ENCODE data around the gene GRWD1. TPM values are rescaled to one million over a fixed set of nuclear protein-coding genes. Genes with fewer than 3 reads are reported as not detected.
A peak's percentile ranks its signal among the peaks of the same experiment; 100 is the strongest.

GRWD1 gene
- polyA plus RNA-seq, 2 donors = 6.2 to 18.1 TPM

DNA sequence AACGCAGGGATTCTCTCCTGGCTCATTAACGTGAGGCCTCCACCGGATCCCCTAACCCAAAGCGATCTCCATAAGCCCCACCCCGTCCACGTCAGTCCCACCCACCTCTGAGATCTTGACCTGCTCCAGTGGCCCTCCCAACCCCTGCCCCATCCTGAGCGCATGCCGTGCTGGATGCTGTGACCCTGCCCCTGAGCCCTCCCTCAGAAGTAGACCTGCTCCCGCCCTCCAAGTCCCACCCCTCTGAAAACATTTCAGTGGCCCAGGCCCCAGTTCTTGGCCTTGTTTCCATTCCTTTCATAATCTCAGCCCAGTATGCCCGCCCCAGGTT is 46.0 kb downstream of the GRWD1 start:
- Histone ChIP-seq H3K27me3 (ENCODE audit: control insufficient read depth in 1 of 2, insufficient read depth in 2 of 2, low read length in 2 of 2) (no peaks in the 10 kb centered on the region), H3K4me3 (ENCODE audit: low read depth in 1 of 2, low read length in 2 of 2) (no peak overlapping the region), H3K36me3 (ENCODE audit: control insufficient read depth in 2 of 2, insufficient read depth in 2 of 2, low read length in 1 of 2) (no peaks in the 10 kb centered on the region), H3K9me3 (ENCODE audit: control insufficient read depth in 2 of 2, insufficient read depth in 1 of 2, low read depth in 1 of 2, low read length in 1 of 2) (no peaks in the 10 kb centered on the region), H3K4me1 (ENCODE audit: control insufficient read depth in 2 of 2, insufficient read depth in 2 of 2, low read length in 1 of 2) (peaks cover 0 to 21% of the 10 kb centered on the region in 2 donors), H3K27ac (ENCODE audit: low read depth in 2 of 2, low read length in 1 of 2) (peak overlapping the region in 1 of 2 donors; percentile 15)
- WGBS, 2 donors = 42 to 49% methylated on average over 10 of the region's 10 CpGs

DNA sequence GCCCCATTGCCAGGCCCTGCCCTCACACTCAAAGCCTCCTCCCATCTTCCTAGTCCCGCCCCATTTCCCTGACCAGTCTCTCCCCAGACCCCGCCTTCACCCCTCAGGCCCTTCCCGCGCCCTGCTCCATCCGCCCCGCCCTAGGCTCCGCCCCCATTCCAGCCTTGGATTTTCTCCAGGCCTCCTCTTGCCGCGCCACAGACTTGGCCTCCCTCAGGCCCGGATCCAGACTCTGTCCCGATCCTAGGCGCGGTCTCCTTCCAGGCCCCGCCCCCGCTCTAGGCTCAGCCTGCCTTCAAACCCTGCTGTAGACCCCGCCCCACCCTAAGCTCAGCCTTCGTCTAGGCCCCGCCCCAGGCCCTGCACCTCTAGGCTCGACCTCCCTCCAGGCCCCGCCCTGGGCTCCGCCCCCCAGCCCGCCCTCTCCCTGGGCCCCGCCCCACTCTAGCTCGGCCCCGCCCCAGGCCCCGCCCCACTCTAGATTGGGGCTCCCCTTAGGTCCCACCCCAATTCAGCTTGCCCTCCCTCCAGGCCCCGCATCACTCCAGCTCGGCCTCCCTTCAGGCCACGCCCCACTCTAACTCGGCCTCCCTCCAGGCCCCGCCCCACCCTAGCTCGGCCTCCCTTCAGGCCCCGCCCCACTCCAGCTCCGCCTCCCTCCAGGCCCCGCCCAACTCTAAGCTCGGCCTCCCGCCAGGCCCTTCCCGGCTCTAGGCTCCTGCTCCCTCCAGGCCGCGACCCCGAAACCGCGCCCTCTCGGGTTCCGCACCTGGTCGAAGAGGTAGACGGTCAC is 47.3 kb downstream of the GRWD1 start:
- H3K4me1 ChIP-seq (ENCODE audit: control insufficient read depth in 2 of 2, insufficient read depth in 2 of 2, low read length in 1 of 2) = peaks cover 0 to 16% of the 10 kb centered on the region in 2 donors

DNA sequence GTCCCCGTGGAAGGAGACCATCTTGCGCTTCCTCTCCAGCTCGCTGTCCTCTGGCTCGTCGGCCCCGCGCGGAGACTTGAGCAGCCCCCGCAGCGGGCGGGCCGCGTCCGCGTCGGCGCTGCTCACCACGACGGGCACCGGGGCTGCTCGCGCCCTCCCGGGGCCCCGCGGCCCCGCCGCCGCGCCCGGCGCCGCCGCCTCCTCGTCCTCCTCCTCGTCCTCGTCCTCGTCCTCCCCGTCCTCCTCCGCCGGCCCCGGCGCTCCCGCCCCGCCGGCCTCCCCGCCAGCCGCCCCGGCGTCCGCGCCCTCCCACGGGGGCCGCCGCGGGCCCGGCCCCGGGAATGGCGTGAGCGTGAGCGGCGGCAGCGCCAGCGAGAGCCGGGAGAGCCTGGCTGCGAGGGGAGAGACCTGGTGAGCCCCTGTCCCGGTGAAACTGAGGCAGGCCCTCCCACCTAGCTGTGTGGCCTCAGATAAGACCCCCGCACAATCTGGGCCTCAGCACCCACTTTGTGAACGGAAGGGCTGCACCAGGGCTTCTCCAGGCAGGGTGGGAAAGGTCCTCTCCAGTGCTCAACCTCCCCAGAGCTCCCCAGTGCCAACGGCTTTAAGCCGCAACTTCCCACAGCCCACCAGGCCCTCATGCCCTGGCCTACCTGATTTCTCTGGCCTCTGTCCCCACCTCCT is 48.1 kb downstream of the GRWD1 start:
- peak overlapping the region; percentile 80 to 88 for H3K27ac ChIP-seq (ENCODE audit: low read depth in 2 of 2, low read length in 1 of 2)
- 4% methylated on average over 47 to 70 of the region's 70 CpGs for WGBS, 2 donors
- H3K9me3 ChIP-seq (ENCODE audit: control insufficient read depth in 2 of 2, insufficient read depth in 1 of 2, low read depth in 1 of 2, low read length in 1 of 2) = no peaks in the 10 kb centered on the region
- H3K4me3 ChIP-seq (ENCODE audit: low read depth in 1 of 2, low read length in 2 of 2) = peak overlapping the region; percentile 70 to 74
- H3K27me3 ChIP-seq (ENCODE audit: control insufficient read depth in 1 of 2, insufficient read depth in 2 of 2, low read length in 2 of 2) = peaks cover 0 to 2% of the 10 kb centered on the region in 2 donors
- H3K4me1 ChIP-seq (ENCODE audit: control insufficient read depth in 2 of 2, insufficient read depth in 2 of 2, low read length in 1 of 2) = peaks cover 0 to 13% of the 10 kb centered on the region in 2 donors
- no peaks in the 10 kb centered on the region for H3K36me3 ChIP-seq (ENCODE audit: control insufficient read depth in 2 of 2, insufficient read depth in 2 of 2, low read length in 1 of 2)

More for the DNA sequence above, 47.3 kb downstream of the GRWD1 start:
- Histone ChIP-seq H3K27me3 (ENCODE audit: control insufficient read depth in 1 of 2, insufficient read depth in 2 of 2, low read length in 2 of 2) (no peaks in the 10 kb centered on the region), H3K9me3 (ENCODE audit: control insufficient read depth in 2 of 2, insufficient read depth in 1 of 2, low read depth in 1 of 2, low read length in 1 of 2) (no peaks in the 10 kb centered on the region), H3K27ac (ENCODE audit: low read depth in 2 of 2, low read length in 1 of 2) (peak overlapping the region; percentile 80 to 88), H3K4me3 (ENCODE audit: low read depth in 1 of 2, low read length in 2 of 2) (peak overlapping the region; percentile 70 to 74), H3K36me3 (ENCODE audit: control insufficient read depth in 2 of 2, insufficient read depth in 2 of 2, low read length in 1 of 2) (no peaks in the 10 kb centered on the region)
- WGBS, 2 donors = 2 to 3% methylated on average over 47 of the region's 47 CpGs

DNA sequence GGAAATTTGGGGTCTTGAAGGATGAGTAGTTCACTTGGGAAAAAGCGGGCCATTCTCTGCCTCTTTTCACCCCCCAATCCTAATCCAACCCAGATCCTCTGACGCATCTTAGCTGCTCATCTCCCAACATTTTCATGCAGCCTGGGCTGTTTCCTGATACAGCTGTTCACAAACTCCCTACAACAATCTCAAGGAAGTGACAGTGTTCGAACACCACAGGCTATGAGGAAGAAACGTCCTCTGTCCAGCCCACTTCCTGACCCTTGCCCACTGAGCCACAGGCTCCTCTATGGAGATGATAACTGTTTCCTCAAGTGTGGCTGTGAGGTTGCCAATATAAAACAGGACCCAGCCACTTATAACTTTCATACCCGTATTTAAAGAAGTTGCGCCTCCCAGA is 49.6 kb downstream of the GRWD1 start:
- no peaks in the 10 kb centered on the region for H3K36me3 ChIP-seq (ENCODE audit: control insufficient read depth in 2 of 2, insufficient read depth in 2 of 2, low read length in 1 of 2)
- peaks cover 3 to 13% of the 10 kb centered on the region in 2 donors for H3K4me1 ChIP-seq (ENCODE audit: control insufficient read depth in 2 of 2, insufficient read depth in 2 of 2, low read length in 1 of 2)
- no peaks in the 10 kb centered on the region for H3K9me3 ChIP-seq (ENCODE audit: control insufficient read depth in 2 of 2, insufficient read depth in 1 of 2, low read depth in 1 of 2, low read length in 1 of 2)
- H3K27me3 ChIP-seq (ENCODE audit: control insufficient read depth in 1 of 2, insufficient read depth in 2 of 2, low read length in 2 of 2) = peaks cover 0 to 5% of the 10 kb centered on the region in 2 donors
- H3K4me3 ChIP-seq (ENCODE audit: low read depth in 1 of 2, low read length in 2 of 2) = no peak overlapping the region
- 61 to 73% methylated on average over 6 of the region's 6 CpGs for WGBS, 2 donors
- peak overlapping the region in 1 of 2 donors; percentile 57 for H3K27ac ChIP-seq (ENCODE audit: low read depth in 2 of 2, low read length in 1 of 2)

DNA sequence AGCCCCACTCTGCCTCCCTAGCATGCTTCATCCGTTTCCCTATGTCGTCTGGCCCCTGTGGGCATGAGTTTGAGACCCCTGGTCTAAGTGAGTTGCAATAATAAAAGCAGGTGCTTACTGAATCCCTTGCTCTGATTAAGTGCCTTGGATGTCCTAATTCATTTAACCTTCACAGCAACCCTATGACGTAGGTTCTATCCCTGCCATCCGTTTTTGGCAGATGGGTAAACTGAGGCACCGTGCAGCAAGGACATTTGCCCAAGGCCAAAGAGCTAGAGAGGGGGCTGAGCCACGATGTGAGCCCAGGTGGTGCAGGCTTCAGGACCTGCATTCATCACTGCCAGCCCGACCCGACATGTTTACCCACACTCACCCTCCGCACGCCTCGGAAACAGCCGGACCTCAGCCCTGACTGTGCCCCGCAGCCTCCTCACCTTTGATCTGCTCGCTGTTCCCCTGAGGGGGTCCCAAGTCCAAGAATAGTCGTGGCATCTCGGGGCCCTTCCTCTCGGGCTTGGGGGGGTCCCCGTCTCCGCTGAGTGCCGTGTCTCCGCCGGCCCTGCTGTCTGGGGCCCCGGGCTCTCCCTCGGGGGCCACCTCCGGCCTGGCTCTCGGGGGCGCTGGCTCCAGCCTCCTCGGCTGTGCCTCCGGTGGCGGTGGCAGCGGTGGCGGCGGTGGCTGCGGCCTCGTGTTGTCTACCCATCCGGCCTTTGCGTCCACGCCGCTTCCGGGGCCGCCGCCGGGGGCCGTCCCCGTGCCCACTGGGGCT is 51.4 kb downstream of the GRWD1 start:
- H3K36me3 ChIP-seq (ENCODE audit: control insufficient read depth in 2 of 2, insufficient read depth in 2 of 2, low read length in 1 of 2) = no peaks in the 10 kb centered on the region
- H3K27ac ChIP-seq (ENCODE audit: low read depth in 2 of 2, low read length in 1 of 2) = no peak overlapping the region
- no peak overlapping the region for H3K4me3 ChIP-seq (ENCODE audit: low read depth in 1 of 2, low read length in 2 of 2)
- H3K9me3 ChIP-seq (ENCODE audit: control insufficient read depth in 2 of 2, insufficient read depth in 1 of 2, low read depth in 1 of 2, low read length in 1 of 2) = no peaks in the 10 kb centered on the region
- WGBS, 2 donors = 51 to 59% methylated on average over 34 to 45 of the region's 45 CpGs
- peaks cover 0 to 5% of the 10 kb centered on the region in 2 donors for H3K27me3 ChIP-seq (ENCODE audit: control insufficient read depth in 1 of 2, insufficient read depth in 2 of 2, low read length in 2 of 2)
- H3K4me1 ChIP-seq (ENCODE audit: control insufficient read depth in 2 of 2, insufficient read depth in 2 of 2, low read length in 1 of 2) = peaks cover 3 to 12% of the 10 kb centered on the region in 2 donors

DNA sequence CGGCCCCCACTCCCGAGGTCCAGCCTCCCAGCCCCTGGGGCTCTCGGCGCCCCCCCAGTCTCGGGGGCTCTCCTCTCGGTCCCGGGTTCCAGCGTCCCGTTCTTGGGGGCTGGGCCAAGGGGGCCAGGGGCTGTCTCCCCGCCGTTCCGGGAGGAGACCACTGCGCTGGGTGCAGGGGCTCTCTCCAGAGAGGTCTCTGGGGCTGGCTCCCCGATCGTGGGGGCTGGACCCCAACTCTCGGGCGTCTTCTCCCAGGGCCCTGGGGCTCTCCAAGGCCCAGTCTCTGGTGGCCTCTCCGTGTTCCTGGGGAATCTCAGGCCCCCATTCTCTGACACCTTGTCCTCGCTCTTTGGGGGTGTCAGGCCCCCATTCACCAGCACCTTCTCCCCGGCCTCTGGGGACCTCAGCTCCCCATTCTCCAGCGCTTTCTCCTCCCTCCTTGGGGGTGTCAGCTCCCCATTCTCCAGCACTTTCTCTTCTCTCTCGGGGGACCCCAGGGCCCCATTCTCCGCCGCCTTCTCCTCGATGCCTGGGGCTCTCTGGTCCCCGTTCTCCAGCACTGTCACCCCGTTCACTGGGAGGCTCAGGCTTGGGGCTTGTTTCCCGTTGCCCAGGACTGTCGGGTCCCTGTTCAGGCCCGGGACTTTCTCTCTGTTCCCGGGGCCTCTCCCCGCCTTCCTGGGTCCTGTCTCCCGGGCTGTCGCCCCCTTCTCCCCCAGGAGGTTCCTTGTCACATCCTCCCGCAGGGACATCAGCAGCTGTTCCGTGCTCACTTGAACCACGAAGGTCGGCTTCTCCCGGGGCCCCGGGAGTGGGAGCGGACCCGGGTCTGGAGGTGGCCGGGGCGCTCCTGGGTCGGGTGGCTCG is 52.2 kb downstream of the GRWD1 start:
- Histone ChIP-seq H3K27me3 (ENCODE audit: control insufficient read depth in 1 of 2, insufficient read depth in 2 of 2, low read length in 2 of 2) (peaks cover 0 to 5% of the 10 kb centered on the region in 2 donors), H3K9me3 (ENCODE audit: control insufficient read depth in 2 of 2, insufficient read depth in 1 of 2, low read depth in 1 of 2, low read length in 1 of 2) (no peaks in the 10 kb centered on the region), H3K4me1 (ENCODE audit: control insufficient read depth in 2 of 2, insufficient read depth in 2 of 2, low read length in 1 of 2) (peaks cover 3 to 18% of the 10 kb centered on the region in 2 donors), H3K4me3 (ENCODE audit: low read depth in 1 of 2, low read length in 2 of 2) (no peak overlapping the region), H3K36me3 (ENCODE audit: control insufficient read depth in 2 of 2, insufficient read depth in 2 of 2, low read length in 1 of 2) (no peaks in the 10 kb centered on the region), H3K27ac (ENCODE audit: low read depth in 2 of 2, low read length in 1 of 2) (no peak overlapping the region)
- WGBS, 2 donors = 63 to 74% methylated on average over 46 of the region's 46 CpGs

DNA sequence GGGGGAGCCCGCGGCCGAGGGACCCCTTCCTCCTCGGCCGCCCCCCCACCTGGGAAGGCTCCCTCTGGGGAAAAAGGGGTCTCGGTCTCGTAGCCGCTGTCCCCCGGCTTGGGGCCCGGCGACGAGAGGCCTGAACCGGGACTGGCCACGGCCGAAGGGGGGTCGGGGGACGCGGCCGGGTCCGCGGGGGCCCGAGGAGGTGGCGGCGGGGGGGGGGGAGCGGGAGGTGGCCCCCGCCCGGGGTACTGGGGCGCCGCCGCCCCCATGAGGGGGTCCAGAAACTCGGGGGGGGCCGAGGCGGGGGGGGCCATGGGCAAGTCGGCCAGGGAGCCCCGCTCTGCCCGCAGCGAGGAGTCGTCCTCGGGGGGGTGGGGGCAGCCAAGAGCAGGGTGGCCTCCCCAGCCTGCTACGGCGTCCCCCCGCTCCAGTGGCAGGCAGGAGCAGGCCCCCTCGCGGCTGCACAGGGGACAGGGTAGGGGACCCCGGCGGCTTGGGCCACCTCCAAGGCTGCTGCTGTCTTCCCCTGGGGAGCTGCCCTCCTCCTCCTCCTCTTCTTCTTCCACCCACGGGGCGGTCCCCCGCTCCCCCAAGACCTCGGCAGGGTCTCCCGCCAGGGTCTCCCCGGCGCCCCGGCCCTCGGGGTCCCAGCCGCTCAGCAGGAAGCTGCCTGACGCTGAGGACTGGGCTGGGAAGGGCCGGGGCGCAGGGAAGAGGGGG is 53.0 kb downstream of the GRWD1 start:
- H3K9me3 ChIP-seq (ENCODE audit: control insufficient read depth in 2 of 2, insufficient read depth in 1 of 2, low read depth in 1 of 2, low read length in 1 of 2) = no peaks in the 10 kb centered on the region
- H3K27ac ChIP-seq (ENCODE audit: low read depth in 2 of 2, low read length in 1 of 2) = no peak overlapping the region
- H3K4me1 ChIP-seq (ENCODE audit: control insufficient read depth in 2 of 2, insufficient read depth in 2 of 2, low read length in 1 of 2) = peaks cover 3 to 18% of the 10 kb centered on the region in 2 donors
- 46 to 53% methylated on average over 33 to 59 of the region's 59 CpGs for WGBS, 2 donors
- no peaks in the 10 kb centered on the region for H3K36me3 ChIP-seq (ENCODE audit: control insufficient read depth in 2 of 2, insufficient read depth in 2 of 2, low read length in 1 of 2)
- peaks cover 0 to 5% of the 10 kb centered on the region in 2 donors for H3K27me3 ChIP-seq (ENCODE audit: control insufficient read depth in 1 of 2, insufficient read depth in 2 of 2, low read length in 2 of 2)
- no peak overlapping the region for H3K4me3 ChIP-seq (ENCODE audit: low read depth in 1 of 2, low read length in 2 of 2)

DNA sequence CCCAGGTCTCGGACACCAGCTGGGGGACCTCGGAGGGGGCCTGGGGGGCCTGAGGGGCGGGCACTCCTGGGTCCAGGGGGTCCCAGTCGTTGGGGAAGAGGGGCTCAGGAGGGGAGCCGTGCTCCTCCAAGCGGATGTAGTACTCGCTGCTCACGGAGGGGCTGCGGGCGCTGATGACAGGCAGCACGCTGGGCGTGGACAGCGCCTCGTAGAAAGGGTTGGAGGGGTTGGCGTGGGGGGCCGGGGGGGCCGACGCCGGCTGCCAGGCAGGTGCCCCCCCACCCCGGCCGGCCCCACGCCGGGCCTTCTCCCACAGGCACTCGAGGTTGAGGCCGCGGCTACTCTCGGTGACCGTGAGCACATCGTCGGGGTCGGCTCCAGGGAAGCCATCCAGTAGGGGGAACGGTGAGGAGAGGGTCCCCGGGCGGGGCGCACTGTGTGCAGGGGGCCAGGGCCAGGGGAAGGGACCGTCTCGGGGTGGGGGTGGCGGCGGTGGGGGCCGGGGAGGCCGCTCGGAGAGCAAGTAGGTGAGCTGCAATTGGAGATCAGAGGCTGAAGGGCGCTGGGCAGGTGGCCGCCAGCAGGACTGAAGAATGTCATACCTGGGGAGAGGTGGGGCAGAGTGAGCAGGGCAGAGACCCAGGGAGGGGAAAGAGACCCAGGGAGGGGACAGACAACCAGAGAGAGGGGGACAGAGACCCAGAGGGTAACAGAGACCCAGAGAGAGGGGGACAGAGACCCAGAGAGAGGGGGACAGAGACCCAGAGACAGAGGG is 53.7 kb downstream of the GRWD1 start:
- Histone ChIP-seq H3K4me1 (ENCODE audit: control insufficient read depth in 2 of 2, insufficient read depth in 2 of 2, low read length in 1 of 2) (peaks cover 3 to 13% of the 10 kb centered on the region in 2 donors), H3K27ac (ENCODE audit: low read depth in 2 of 2, low read length in 1 of 2) (no peak overlapping the region), H3K36me3 (ENCODE audit: control insufficient read depth in 2 of 2, insufficient read depth in 2 of 2, low read length in 1 of 2) (no peaks in the 10 kb centered on the region), H3K27me3 (ENCODE audit: control insufficient read depth in 1 of 2, insufficient read depth in 2 of 2, low read length in 2 of 2) (peaks cover 0 to 5% of the 10 kb centered on the region in 2 donors), H3K4me3 (ENCODE audit: low read depth in 1 of 2, low read length in 2 of 2) (no peak overlapping the region), H3K9me3 (ENCODE audit: control insufficient read depth in 2 of 2, insufficient read depth in 1 of 2, low read depth in 1 of 2, low read length in 1 of 2) (no peaks in the 10 kb centered on the region)
- 61 to 71% methylated on average over 39 to 44 of the region's 44 CpGs for WGBS, 2 donors

All from esophagus (tissue), 2 donors.